Stimulated activated CD8-positive, alpha-beta memory T cell treated with anti-CD3 and anti-CD28 coated beads, Interleukin-2, amount 100 ng/mL, for 1 hour (primary cell): ENCODE results near the gene DMRTB1.

ENCODE experiments used
- DNase-seq, 2 donors: peaks; one replicate each; pipeline ENCODE4 v3.0.0-alpha.2; 2020; ENCODE audit warnings: low read depth in 2 of 2

DMRTB1 gene

GRCh38 chr1:53508056-53508990, 49.1 kb downstream of the DMRTB1 start:
- DNase-seq: no peak

- no peak for DNase-seq
Observed at GRCh38 chr1:53508991-53509666, 49.9 kb downstream of the DMRTB1 start.

DNA sequence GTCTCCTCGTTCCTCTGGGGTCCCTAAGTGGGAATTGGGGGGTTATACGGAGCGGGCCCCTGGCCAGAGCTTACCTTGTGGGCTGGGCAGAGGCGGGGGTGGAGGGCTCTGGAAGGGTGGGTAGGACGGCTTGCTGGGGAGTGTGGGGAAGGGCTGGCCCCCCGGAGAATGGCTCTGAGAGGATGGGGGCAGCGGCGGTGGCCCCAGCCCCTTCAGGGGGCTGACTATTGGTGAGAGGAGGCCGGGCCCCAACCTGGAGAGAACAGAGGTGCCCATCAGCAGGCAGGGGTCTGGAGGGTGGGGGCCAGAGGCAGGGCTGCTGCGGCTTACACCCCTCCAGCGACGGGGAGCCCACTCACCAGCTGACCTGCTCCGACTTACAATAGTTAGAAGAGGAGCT, 50.6 kb downstream of the DMRTB1 start:
- DNase-seq: no peak

GRCh38 chr1:53510215-53510614, 51.0 kb downstream of the DMRTB1 start:
- DNase-seq: no peak

- no peak for DNase-seq
Observed at GRCh38 chr1:53511323-53511932, 52.2 kb downstream of the DMRTB1 start.

DNA sequence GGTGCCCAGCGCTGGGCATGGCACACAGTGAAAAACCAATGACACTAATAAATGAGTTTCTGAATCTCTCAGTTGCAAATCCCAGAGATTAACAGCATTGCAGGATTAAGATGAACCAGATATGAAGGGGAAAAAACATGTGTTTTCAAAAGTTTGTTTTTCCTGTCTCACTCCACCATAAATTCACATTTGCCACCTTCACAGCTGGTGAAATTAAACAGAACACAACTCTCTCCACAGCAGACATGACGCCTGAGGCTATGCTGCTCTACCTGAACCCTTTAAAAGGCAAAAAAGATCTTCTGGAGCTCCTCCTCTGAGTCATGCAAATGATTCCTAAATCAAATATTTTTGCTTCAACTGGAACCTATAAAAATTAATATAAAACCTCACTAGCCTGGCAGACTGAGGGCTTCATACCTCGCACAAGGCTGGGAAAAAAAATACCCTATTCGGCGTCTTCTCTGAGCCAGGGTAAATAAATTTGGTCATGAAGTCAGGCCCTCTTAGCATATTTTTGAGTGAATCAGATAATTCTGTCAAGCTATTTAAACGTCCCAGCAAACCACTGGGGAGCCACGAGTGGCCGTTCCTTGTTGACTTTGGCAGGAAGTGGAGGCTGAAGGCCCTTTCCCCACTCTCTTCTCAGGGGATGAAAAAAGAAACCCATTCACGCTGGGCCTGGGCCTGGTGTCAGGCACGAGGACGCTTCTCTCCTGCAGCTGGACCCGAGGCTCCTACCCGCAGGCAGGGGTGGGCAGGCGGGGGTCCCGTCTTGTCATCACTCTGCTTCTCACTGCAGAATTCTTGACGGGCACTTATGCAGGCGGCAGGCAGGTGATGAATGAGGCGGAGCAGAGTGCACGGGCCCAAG, 53.0 kb downstream of the DMRTB1 start:
- no peak for DNase-seq

DNA sequence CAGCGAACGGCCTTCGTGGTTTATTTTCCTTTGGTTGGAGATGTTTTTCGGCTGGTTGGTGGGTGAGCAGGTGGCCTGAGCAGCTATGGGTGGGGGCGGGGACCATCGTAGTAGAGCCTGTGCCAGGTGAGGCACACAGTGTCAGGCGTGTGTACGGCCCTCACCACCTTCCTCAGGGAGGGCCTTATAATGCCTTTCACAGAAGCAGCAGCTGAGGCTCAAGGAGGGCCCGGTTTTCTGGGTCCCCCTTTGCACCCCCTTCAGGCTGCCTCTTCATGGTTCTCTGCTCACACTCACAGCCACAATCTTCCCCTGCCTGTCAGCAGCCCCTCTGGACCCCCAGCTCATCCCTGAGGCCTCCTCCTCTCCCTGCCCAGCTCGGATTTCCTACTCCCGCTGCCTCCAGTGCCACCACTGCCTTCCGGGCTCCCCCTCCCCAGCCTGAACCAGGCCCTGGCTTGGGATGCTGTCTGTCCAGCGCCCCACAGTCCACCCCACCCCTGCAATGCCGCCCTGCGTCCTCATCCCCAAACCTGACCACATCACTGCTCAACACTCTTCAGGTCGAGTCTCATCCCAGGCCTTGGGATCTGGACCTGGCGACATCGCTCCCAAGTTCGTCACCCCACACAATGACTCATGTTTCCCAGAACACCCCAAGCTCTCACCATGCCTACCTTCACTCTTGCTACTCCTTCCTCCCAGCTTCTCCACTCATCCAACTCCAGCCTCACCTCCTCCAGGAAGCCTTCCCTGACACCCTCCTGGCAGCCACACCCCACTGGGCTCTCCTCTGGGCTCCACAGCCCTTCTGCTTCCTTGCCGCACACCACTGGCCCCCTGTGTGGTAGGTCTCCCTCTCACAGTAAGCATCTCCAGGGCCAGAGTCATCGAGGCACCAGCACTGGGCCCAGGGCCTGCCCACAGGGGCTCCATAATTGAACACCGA, 53.9 kb downstream of the DMRTB1 start:
- no peak for DNase-seq

DNA sequence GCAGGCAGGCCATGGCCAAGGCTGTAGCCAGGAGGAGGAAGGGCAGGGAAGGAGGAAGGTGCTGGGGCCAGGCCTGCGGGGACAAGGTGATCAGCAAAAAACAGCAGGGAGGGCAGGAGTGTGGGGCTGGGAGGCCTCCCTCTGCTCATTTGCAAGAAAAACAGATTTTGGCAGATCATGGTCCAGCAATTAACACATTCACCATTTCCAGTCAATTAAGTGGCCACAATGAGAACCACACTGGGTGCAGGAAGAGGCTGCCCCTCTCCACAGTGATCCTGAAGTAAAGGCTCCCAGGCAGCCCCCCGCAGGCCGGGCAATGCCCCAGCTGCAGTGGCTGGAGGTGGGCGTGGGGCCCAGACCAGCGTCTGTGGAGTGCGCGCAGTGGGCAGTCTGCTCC, 54.6 kb downstream of the DMRTB1 start:
- no peak for DNase-seq

DNA sequence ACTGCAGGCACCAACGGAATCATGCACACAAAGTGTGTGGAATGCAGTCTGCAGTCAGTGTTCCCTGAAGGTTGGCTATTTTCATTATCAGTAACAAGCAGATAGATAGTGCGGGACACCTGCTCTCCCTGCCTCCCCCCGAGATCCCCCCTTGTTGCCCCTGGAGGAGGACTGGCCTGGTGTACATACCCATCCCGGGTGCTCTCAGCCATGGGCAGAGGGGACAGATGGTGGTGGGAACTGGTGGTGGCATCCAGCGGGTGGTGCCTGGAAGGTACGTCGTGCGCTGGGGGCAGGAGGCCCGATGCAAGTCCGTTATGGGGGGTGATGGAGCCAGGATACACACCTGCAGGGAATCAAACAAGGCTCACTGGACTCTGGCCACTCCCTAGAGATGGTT, 55.2 kb downstream of the DMRTB1 start:
- DNase-seq: no peak

- DNase-seq: no peak
Observed at GRCh38 chr1:53516181-53516580, 57.0 kb downstream of the DMRTB1 start.
